ENCODE results near the gene RPL15. TPM values are rescaled to one million over a fixed set of nuclear protein-coding genes. Genes with fewer than 3 reads are reported as not detected.
A peak's percentile ranks its signal among the peaks of the same experiment; 100 is the strongest.

Gene RPL15
- total RNA-seq (2013; cell fraction: nucleolus; rRNA removed): 393 and 399 TPM in 2 replicates
- total RNA-seq (2014; rRNA removed) (3,114 and 3,350 TPM in 2 replicates), total RNA-seq (2014; rRNA removed; fragmentation: Illumina TruSeq; extraction: Trizol) (3,391 and 3,433 TPM in 2 replicates), total RNA-seq (2021) (2,942 and 3,030 TPM in 2 replicates), polyA plus RNA-seq (2011; rRNA removed) (3,424 and 4,734 TPM in 2 replicates), polyA plus RNA-seq (2014; fragmentation: Illumina TruSeq; extraction: Trizol) (2,502 and 4,642 TPM in 2 replicates), polyA plus RNA-seq (2014; fragmentation: Nextera tagmentation; extraction: Ambion mirVana) (over 10,000 TPM in 1 of 2 experiments, 1,000 to 10,000 TPM in 1; 6,967 to 10,761 TPM), polyA plus RNA-seq (2014; rRNA removed) (5,703 and 6,539 TPM in 2 replicates), polyA plus RNA-seq (2016; fragmentation: Nextera tagmentation; extraction: Ambion mirVana) (1,000 to 10,000 TPM; 2,885 to 2,955 TPM), polyA minus RNA-seq (2011; rRNA and poly(A)+ RNA removed) (1,568 and 2,412 TPM in 2 replicates), Bru-seq, nascent RNA (percentile 99 among the genes with signal in this experiment), BruChase-seq, experiment 1, labeled RNA remaining after a 6-hour chase (percentile 100 among the genes with signal in this experiment), BruChase-seq, experiment 2, labeled RNA remaining after a 2-hour chase (percentile 99 among the genes with signal in this experiment)
- 8,530 TPM for polyA plus RNA-seq (2011; ENCODE audit: low read depth)
- 6,238 and 7,908 TPM in 2 replicates for polyA plus RNA-seq (2011; cell fraction: cytosol; rRNA removed)
- 1,866 and 2,228 TPM in 2 replicates for polyA plus RNA-seq (2011; cell fraction: nucleus; rRNA removed)
- 4,230 and 5,312 TPM in 2 replicates for polyA plus RNA-seq (2012)
- polyA minus RNA-seq (2011; cell fraction: cytosol; rRNA and poly(A)+ RNA removed): 797 and 891 TPM in 2 replicates
- 234 and 300 TPM in 2 replicates for polyA minus RNA-seq (2011; cell fraction: nucleus; rRNA and poly(A)+ RNA removed)
- long read RNA-seq, experiment 1, transcript RPL15-208 (4 exons, 1,063 nt): minor isoform, 84 of 1,642 reads
- long read RNA-seq, experiment 1, transcript RPL15-201 (4 exons, 2,730 nt): major isoform, 1,383 of 1,642 reads
- long read RNA-seq, experiment 1, transcript RPL15-202 (3 exons, 820 nt): minor isoform, 99 of 1,642 reads
- long read RNA-seq, experiment 1, transcript RPL15-215 (4 exons, 824 nt): minor isoform, 33 of 1,642 reads
- long read RNA-seq, experiment 1, partial matches to known transcripts: 7 of 1,642 reads
- long read RNA-seq, experiment 1, other reads (novel, unspliced or antisense): 14 of 1,642 reads
- long read RNA-seq, experiment 2, transcript RPL15-215 (4 exons, 824 nt): minor isoform, 124 of 7,320 reads
- long read RNA-seq, experiment 2, transcript RPL15-201 (4 exons, 2,730 nt): major isoform, 6,477 of 7,320 reads
- long read RNA-seq, experiment 2, transcript RPL15-208 (4 exons, 1,063 nt): minor isoform, 342 of 7,320 reads
- long read RNA-seq, experiment 2, transcript RPL15-202 (3 exons, 820 nt): minor isoform, 222 of 7,320 reads
- long read RNA-seq, experiment 2, partial matches to known transcripts: 3 of 7,320 reads
- long read RNA-seq, experiment 2, other reads (novel, unspliced or antisense): 108 of 7,320 reads

GRCh38 chr3:23916886-23917678 lies at the start of gene RPL15, which contains the start of gene NKIRAS1:
Gene RPL15 (plus strand): TSS chr3:23917132. CDS start chr3:23917860, 728 bp downstream.
Gene NKIRAS1 (minus strand): TSS chr3:23916990. CDS start chr3:23910904, 6,086 bp downstream.
- SMC1A ChIA-PET (ENCODE audit: uncharacterized antibody, unreplicated experiment): interaction anchor here (0.6 to 4.1 kb wide), 19 partner anchors 11 to 222 kb away, joined by 3 to 18 read pairs (median 4); no protein-coding TSS in a partner anchor
- peak; percentile 89 for TF ChIP-seq SIX5 (IDR thresholded peaks at IDR 0.05; ENCODE audit: low read depth, low read length, severe bottlenecking)
- peak; percentile 68; the same call in 1 of the 2 replicates for TF ChIP-seq ZNF207 (IDR thresholded peaks at IDR 0.05; ENCODE audit: borderline replicate concordance)
- TF ChIP-seq SUZ12 (IDR thresholded peaks at IDR 0.05; ENCODE audit: unreplicated experiment): no peak
- TF ChIP-seq SP1 (IDR thresholded peaks at IDR 0.05; ENCODE audit: low read depth, low read length): peak; percentile 73
- no peak for TF ChIP-seq FOXK2 (IDR thresholded peaks at IDR 0.05)
- no peak for TF ChIP-seq ETV6 (conservative IDR thresholded peaks at IDR 0.05 in 1 of 2, IDR thresholded peaks at IDR 0.05 in 1 of 2; ENCODE audit: borderline replicate concordance in 1 of 2, low read depth in 1 of 2)
- no peak for TF ChIP-seq ZNF622 (IDR thresholded peaks at IDR 0.05)
- TF ChIP-seq EZH2 (IDR thresholded peaks at IDR 0.05; ENCODE audit: borderline replicate concordance, control insufficient read depth, low read depth, low read length): no peak
- TF ChIP-seq MTA3 (IDR thresholded peaks at IDR 0.05; ENCODE audit: borderline replicate concordance, low read length): no peak; the same call in 1 of the 2 replicates
- no peak for TF ChIP-seq USF1 (IDR thresholded peaks at IDR 0.05; ENCODE audit: borderline replicate concordance, extremely low read length, insufficient read depth, low read depth, low read length)
- TF ChIP-seq PAX5 (IDR thresholded peaks at IDR 0.05; ENCODE audit: borderline replicate concordance, low read depth, low read length): peak; percentile 51; the same call in 1 of the 2 replicates
- peak; percentile 97 for TF ChIP-seq POU2F2 (IDR thresholded peaks at IDR 0.05; ENCODE audit: borderline replicate concordance, low read depth, low read length)
- TF ChIP-seq NFXL1 (IDR thresholded peaks at IDR 0.05; ENCODE audit: borderline replicate concordance): no peak

More at GRCh38 chr3:23916886-23917678, at the start of gene RPL15, which contains the start of gene NKIRAS1:
- H3K27ac ChIP-seq (ENCODE audit: control insufficient read depth, insufficient read depth): peak within 1 kb of the TSS; percentile 95
- intact Hi-C loops (cut with micrococcal nuclease; ENCODE audit: unreplicated experiment): loop anchor here (1.0 kb wide), 2 partner anchors 29 to 105 kb away; no protein-coding TSS in a partner anchor
- H3K9ac ChIP-seq (ENCODE audit: control insufficient read depth, insufficient read depth, low read length): peak within 1 kb of the TSS; percentile 98
- peak; percentile 90 for ATAC-seq
- ChIA-PET CTCF (interaction anchor here (1.3 to 3.0 kb wide), 7 partner anchors 25 to 86 kb away, joined by 3 to 19 read pairs (median 6); no protein-coding TSS in a partner anchor), RAD21 (ENCODE audit: unreplicated experiment) (interaction anchor here (0.6 to 3.1 kb wide), 14 partner anchors 27 to 324 kb away, joined by 3 to 18 read pairs (median 5); no protein-coding TSS in a partner anchor), POLR2A (interaction anchor here (0.7 to 2.6 kb wide), 23 partner anchors 9 to 268 kb away, joined by 3 to 17 read pairs (median 3); no protein-coding TSS in a partner anchor)
- peak; percentile 89 for DNase-seq (ENCODE audit: low read depth, low spot score)
- peaks cover 61% of the 10 kb centered on the region for H3K79me2 ChIP-seq (ENCODE audit: control insufficient read depth, insufficient read depth, low read length)
- H3K27me3 ChIP-seq (replicated peaks in 1 of 2; ENCODE audit: control insufficient read depth in 2 of 2, insufficient read depth in 2 of 2, low read length in 1 of 2): no peaks in the 10 kb centered on the region
- peak; percentile 92 for FAIRE-seq
- in situ Hi-C loops (cut with MboI): no loop called here
- WGBS (ENCODE audit: insufficient coverage, insufficient replicate concordance, low lambda C conversion rate, missing lambda C conversion rate): under 1% methylated on average over 63 of the region's 64 CpGs
- peaks cover 5% of the 10 kb centered on the region; the same call in 1 of the 2 replicates for H4K20me1 ChIP-seq (ENCODE audit: control insufficient read depth, insufficient read depth)
- H3K4me1 ChIP-seq (ENCODE audit: control insufficient read depth, insufficient read depth, low read length): peaks cover 3% of the 10 kb centered on the region
- H3K4me2 ChIP-seq (ENCODE audit: control insufficient read depth, insufficient read depth): peak within 1 kb of the TSS; percentile 94
- BruUV-seq (replicated peaks): no TSS peak
- peak within 1 kb of the TSS; percentile 100 for H3K4me3 ChIP-seq
- no peaks in the 10 kb centered on the region for H3K9me3 ChIP-seq (replicated peaks; ENCODE audit: control insufficient read depth, insufficient read depth, low read length)
- H2AFZ ChIP-seq (ENCODE audit: control insufficient read depth, low read depth, low read length): peak within 1 kb of the TSS; percentile 89
- peaks cover 0 to 28% of the 10 kb centered on the region in 2 experiments; a peak in 2 of 4 replicates for H3K36me3 ChIP-seq (ENCODE audit: control insufficient read depth in 2 of 2, insufficient read depth in 2 of 2, low read length in 1 of 2)
